ENCODE data around the gene TFPT. TPM values are rescaled to one million over a fixed set of nuclear protein-coding genes. Genes with fewer than 3 reads are reported as not detected.

Gene TFPT, protein sequence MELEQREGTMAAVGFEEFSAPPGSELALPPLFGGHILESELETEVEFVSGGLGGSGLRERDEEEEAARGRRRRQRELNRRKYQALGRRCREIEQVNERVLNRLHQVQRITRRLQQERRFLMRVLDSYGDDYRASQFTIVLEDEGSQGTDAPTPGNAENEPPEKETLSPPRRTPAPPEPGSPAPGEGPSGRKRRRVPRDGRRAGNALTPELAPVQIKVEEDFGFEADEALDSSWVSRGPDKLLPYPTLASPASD
- total RNA-seq: 22.1 TPM
- long read RNA-seq, transcript TFPT-203 (6 exons, 1,205 nt): major isoform, 9 of 28 reads
- long read RNA-seq, partial matches to known transcripts: 10 of 28 reads
- long read RNA-seq, other reads (novel, unspliced or antisense): 9 of 28 reads

DNA sequence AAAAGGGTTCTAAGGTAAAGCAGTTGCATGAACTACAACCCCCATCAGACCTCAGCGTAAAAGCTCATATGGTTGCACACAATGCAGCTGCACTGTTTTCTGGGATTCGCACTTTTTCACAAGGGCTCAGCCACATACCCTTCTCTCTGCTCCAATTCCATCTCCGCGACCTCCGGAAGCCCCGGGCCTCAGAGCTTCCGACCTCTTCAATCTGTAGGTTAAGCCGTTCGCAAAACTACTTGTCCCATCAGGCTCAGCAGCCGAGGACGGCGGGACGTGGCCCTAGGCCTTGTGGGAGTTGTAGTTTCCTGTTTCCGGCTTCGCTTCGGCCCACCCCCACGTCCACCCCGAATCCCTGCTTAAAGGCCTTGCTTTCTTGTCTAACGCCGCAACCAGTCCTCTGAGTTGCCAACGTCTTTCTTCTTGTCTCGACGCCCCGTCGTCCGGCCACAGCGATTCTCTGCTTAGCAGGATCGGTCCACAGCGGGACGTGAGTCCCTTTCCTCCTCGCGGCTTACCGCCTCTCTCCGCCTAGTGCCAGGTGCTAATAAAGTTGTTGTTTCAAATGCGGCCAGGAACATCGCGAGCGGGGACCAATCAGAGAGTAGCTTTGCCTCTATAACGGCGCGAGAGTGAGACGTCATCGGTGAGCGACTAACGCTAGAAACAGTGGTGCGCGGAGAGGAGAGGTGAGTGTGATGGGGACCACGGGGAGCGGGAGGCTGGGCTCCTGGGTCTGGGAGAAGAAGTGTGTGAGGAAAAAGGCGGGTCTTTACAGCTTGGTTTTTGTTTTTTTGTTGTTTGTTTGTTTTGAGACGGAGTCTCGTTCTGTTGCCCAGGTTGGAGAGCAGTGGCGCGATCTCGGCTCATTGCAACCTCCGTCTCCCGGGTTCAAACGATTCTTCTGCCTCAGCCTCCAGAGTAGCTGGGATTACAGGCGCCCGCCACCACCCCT, at the start of gene TFPT, which contains the start of gene PRPF31:
Gene TFPT (minus strand): TSS at position 549 of the 955 bp plus-strand sequence. CDS start 388 bp downstream, at position 161.
Gene PRPF31 (plus strand): TSS at position 646 of the 955 bp plus-strand sequence. CDS start 2,525 bp downstream, outside the sequence.
- no peaks in the 10 kb centered on the region for H3K27me3 ChIP-seq (ENCODE audit: low read depth)
- intact Hi-C loops (cut with DNase I): no loop called here
- peaks cover 27% of the 10 kb centered on the region for H3K4me1 ChIP-seq
- DNase-seq (peak; percentile 98), ATAC-seq (peak; percentile 96 to 98)
- H3K36me3 ChIP-seq: peaks cover 36% of the 10 kb centered on the region
- peak within 1 kb of the TSS; percentile 90 for H3K27ac ChIP-seq
- H3K9me3 ChIP-seq: no peaks in the 10 kb centered on the region
- TF ChIP-seq, protein P1, sequence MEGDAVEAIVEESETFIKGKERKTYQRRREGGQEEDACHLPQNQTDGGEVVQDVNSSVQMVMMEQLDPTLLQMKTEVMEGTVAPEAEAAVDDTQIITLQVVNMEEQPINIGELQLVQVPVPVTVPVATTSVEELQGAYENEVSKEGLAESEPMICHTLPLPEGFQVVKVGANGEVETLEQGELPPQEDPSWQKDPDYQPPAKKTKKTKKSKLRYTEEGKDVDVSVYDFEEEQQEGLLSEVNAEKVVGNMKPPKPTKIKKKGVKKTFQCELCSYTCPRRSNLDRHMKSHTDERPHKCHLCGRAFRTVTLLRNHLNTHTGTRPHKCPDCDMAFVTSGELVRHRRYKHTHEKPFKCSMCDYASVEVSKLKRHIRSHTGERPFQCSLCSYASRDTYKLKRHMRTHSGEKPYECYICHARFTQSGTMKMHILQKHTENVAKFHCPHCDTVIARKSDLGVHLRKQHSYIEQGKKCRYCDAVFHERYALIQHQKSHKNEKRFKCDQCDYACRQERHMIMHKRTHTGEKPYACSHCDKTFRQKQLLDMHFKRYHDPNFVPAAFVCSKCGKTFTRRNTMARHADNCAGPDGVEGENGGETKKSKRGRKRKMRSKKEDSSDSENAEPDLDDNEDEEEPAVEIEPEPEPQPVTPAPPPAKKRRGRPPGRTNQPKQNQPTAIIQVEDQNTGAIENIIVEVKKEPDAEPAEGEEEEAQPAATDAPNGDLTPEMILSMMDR (IDR thresholded peaks at IDR 0.05): no peak
- H3K4me3 ChIP-seq: peak within 1 kb of the TSS; percentile 77

DNA sequence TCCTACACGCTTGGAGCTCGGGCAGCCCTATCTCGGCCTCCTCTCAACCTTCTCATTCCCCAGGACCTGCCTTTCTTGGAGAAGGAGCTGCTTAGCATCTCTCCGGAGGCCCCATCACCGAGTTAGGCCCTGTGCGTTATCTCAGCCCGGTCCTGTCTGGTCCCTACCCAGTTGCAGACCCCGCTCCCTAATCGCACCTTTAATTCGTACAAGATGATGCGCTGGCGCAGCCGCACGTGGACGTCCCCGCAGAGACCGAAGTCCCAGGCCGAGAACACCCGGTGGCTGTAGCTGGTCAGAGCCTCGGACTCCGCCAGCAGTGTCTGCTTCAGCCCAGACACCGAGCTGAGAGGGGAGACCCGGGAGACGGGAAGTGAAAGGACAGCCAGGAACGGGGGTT, 49.8 kb upstream of the TFPT start:
- Histone ChIP-seq H3K4me1 (peaks cover 44% of the 10 kb centered on the region), H3K27ac (no peak overlapping the region), H3K27me3 (ENCODE audit: low read depth) (peaks cover 4% of the 10 kb centered on the region), H3K4me3 (no peak overlapping the region), H3K9me3 (no peaks in the 10 kb centered on the region), H3K36me3 (no peaks in the 10 kb centered on the region)
- TF ChIP-seq, protein P1 (IDR thresholded peaks at IDR 0.05): no peak
- intact Hi-C loops (cut with DNase I): loop anchor here (5.0 kb wide), 1 partner anchor 67 kb away; no protein-coding TSS in a partner anchor
- no peak for DNase-seq
- ATAC-seq: no peak

DNA sequence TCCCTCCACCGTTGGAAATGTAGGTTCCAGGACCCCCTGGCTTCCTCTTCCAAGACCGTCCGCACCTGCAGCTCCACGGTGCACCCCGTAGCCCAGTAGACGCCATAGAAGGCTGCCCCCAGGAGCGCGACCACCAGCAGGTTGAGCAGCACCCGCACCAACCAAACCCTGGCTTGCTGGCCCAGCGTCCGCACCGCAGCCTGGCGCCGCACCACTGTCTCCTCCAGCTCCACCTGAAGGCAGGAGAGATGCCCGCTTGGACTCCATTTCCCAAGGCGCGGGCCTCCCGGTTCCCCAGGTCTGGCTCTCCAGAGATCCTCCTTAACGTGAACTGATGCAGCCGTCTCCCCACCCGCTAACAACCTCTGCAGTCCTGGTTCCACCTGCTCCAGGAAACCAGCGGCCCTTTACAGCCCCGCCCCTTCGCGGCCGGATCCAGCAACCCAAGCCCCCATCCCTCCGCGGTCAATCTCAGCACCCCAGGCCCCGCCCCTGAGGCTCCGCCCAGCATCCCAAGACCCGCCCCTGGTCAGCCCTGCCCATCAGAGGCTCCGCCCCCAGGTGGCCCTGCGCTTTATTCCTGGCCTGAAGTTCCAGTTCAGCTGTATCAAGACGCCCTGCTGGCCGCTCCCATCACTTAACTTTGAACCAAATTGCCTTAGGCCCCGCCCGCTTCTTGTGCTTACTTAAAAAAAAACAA, 49.1 kb upstream of the TFPT start:
- DNase-seq (peak; percentile 76), ATAC-seq (peak; percentile 21 to 43)
- H3K27me3 ChIP-seq (ENCODE audit: low read depth): peaks cover 4% of the 10 kb centered on the region
- H3K4me3 ChIP-seq: no peak overlapping the region
- H3K36me3 ChIP-seq: no peaks in the 10 kb centered on the region
- peaks cover 45% of the 10 kb centered on the region for H3K4me1 ChIP-seq
- H3K27ac ChIP-seq: no peak overlapping the region
- no peaks in the 10 kb centered on the region for H3K9me3 ChIP-seq
- intact Hi-C loops (cut with DNase I): loop anchor here (5.0 kb wide), 1 partner anchor 68 kb away; no protein-coding TSS in a partner anchor
- TF ChIP-seq, protein P1 (IDR thresholded peaks at IDR 0.05): no peak

DNA sequence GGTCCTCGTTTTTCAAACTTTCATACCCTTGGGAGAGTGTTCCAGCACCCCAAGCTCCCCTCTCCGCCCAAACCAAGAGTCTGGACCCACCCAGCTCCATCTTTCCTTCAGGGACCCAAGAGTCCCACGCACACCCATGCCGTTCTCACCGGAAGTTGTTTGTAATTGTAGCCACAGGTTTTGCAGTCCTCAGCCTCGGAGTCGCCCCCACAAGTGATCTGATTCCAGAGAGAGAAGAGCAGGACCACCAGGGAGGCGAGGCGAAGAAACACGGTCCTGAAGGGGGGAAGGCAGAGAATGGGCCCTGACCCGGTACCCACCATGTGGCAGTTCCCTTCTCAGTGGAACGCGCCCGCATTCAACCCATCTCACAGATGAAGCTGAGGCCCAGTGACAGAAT, 47.4 kb upstream of the TFPT start:
- Histone ChIP-seq H3K27ac (peak overlapping the region; percentile 28), H3K9me3 (no peaks in the 10 kb centered on the region), H3K27me3 (ENCODE audit: low read depth) (peaks cover 4% of the 10 kb centered on the region), H3K4me1 (peaks cover 53% of the 10 kb centered on the region), H3K36me3 (peaks cover 4% of the 10 kb centered on the region), H3K4me3 (peak overlapping the region; percentile 54)
- ATAC-seq (no peak), DNase-seq (no peak)
- TF ChIP-seq, protein P1 (IDR thresholded peaks at IDR 0.05): no peak
- intact Hi-C loops (cut with DNase I): no loop called here

Data from lower lobe of right lung (tissue), 2 donors.